HG03139 (cell line): ENCODE measurements around the gene RNF141.

ENCODE experiments used
- ATAC-seq: cut with Tn5 transposase; IDR thresholded peaks from one replicate; pipeline ENCODE4 v1.9.1; 2021; ENCODE audit not compliant: unreplicated experiment

RNF141 gene

DNA sequence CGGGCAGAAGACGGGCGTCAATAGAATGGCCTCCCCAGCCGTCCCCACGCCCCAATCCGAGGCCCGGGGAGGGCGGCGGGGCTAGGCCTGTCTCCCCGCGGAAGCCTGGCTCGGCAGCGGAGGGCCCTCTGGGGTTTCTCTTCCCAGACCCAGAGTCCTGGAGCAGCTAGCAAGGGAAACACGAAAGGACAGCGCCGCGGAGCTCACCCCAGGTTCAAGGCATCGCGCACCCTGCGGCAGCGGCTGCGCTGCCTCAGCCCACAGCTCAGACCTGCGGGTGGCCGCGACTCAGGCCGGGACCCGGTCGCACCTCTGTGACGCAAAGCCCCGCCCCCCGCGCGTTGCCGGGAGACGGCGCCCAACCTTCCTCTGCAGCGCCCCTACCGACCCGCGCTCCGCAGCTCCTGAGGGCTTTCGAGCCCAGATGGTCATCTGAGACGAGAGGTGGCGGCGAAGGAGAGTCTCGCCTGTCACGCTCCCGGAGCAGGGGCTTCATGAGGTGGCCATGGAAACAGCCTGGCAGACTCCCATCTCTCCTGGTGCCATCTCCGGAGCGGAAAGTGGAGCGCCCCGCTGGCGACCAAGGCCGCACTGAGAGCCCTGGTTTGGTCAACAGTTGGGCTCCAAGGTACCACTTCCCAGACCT lies at the start of gene RNF141:
TSS of gene RNF141 (minus strand) at position 273 of the 646 bp plus-strand sequence. CDS start 7,029 bp downstream, outside the sequence.
- ATAC-seq: peak; percentile 96

- ATAC-seq: no peak
Measured at GRCh38 chr11:10590218-10590915, 49.4 kb upstream of the RNF141 start.

- no peak for ATAC-seq
Measured at GRCh38 chr11:10588904-10589303, 47.9 kb upstream of the RNF141 start.

- no peak for ATAC-seq
Measured at GRCh38 chr11:10587995-10588394, 47.0 kb upstream of the RNF141 start.

DNA sequence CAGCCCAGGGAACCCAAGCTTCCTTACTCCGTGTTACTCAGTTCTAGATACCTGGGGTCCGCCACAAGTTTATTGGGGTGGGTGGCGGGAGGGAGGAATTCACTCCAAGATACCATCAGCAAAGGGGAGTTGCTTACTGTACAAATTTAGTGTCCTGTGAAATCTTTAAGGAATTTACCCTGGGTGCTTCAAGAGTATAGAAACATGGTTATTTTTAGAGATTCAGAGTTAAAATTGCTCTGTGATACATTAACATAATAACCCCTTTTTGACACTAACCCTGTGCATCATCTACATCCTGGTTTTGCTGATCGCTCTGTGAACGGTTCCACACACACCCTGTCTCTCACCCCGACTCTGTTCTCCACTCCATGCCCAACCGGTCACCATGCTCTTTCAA lies 46.4 kb upstream of the RNF141 start:
- ATAC-seq: no peak

DNA sequence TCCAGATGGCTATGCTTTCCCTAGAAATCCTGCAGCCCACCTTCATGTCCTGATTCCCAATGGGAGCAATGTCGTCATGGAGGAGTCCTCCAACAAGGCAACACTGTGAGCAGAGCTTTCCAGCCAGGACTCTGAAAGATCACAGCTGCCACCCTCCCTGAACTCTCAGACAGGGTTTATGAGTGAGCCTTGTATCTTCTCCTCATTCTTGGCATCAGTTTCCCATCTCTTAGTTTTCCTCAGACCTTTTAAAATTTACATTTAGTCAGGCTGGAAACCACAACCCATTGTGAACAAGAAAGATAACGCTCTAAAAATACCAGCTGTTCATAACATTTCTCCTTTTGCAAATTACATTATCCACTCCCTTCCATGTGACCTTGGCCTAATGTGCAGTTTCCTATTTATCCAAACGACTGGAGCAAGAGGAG lies 43.1 kb upstream of the RNF141 start:
- no peak for ATAC-seq

DNA sequence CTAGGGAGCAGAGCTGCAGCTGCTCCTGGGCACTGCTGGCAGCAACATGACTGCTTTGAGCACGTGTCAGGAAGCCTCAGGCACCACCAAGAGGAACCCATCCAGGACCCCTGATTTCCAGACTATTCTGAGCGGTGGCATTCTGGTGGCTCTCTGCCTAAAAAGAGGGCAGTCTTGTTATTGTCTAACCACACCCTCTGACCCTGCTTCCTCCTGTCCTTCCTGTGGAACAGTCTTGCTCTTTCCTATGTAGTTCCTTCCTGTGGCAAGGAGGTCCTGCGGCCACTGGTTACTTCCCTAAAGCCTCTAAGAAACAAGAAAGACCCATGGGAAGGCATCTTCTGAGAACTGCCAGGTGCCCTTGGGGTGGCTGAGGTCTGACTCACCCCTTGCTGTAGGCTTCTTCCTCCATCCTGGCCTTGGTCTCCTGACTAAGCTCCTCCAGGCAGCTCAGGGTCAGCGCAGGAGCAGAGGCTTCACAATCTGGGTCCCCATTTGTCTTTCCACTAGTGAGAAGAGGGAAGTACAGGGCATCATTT lies 40.6 kb upstream of the RNF141 start:
- ATAC-seq: no peak

DNA sequence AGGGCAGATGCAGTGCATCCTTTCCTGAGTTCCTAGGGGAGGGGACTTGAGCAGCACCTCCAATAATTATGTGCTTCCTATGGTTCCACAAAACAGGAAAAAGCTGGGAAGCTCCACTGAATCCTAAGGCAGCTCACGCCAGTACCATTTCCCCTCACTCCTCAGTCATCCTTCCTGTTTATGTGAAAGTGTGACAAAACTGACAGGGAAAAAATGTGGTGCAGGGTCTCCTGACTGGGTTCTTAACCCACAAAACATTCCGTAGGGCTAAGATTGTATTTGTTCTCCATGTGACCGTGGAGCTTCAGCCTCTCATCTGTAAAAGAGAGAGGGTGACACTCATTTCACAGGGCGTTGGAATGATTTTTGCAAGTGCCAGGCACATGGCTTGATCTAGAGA lies 39.6 kb upstream of the RNF141 start:
- ATAC-seq: no peak

DNA sequence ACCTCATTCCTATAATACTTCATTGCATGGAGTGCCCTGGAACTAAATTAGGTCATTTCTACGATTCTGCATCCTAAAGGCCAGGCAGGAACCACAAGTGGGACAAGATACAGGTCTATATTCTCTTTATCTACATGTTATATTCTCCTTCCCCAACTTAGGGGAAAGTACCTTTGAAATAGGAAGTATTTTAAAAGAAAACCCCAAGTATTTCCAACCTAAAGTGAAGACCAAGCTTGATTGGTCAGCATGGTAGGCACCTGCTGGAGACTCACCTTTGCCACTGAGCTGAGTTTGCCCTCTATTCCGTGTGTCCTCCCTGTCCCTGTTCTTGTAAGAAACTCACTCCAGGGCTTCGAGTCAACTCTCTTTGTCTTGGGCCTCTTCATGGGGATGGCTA lies 38.7 kb upstream of the RNF141 start:
- ATAC-seq: no peak

GRCh38 chr11:10576035-10576398 lies 35.0 kb upstream of the RNF141 start:
- no peak for ATAC-seq

DNA sequence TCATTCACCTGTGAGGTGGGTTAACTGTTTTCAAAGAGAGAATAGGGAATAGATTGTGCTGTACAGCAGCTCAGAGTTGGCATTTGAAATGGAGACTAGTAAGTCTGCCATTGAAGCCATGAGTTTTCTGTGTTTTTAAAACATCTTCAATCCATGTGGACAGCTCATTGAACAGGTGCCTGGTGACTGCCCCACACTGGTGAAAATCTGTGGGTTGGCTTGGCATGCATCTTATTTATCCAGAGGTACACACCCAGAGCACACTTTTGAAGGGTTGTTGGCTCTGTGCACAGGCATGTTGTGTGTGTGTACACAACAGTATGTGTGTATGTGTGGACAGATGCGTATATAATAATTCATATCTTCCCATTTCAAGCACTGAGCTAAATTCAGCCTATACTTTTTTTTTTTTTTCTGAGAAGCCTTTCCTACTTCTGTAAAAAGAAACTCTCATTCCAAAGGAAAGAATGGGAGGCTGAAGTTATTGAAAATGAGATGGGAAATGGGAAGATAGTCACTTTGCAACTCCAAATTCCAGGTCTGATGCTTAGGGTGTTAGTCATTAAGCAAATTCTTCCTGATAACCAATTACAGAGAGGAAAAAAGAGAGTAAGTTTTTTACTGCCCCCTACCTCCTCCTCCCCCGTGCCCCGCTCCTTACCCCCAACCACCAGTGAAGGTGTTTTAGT lies 34.5 kb upstream of the RNF141 start:
- ATAC-seq: no peak

- ATAC-seq: no peak
Measured at GRCh38 chr11:10573556-10573955, 32.6 kb upstream of the RNF141 start.

- no peak for ATAC-seq
Measured at GRCh38 chr11:10573028-10573427, 32.0 kb upstream of the RNF141 start.

DNA sequence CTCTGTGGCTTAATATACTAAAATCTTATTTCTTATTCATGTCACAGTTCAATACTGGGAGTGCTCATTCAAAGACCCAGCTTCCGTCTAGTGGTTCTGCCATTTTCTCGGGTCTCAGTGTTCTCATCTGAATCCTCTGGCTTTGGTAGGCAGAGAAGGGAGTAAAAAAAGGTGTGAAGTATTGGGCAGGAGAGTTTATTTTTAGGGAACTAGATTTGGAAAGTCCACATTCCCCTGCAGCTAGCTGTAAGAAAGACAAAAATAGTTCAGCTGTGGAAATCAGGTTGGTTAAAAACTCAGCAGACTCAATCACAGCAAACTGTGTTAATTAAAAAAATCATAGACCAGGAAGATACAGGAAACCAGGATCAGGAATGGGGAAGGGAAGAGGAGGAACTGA lies 31.5 kb upstream of the RNF141 start:
- no peak for ATAC-seq

DNA sequence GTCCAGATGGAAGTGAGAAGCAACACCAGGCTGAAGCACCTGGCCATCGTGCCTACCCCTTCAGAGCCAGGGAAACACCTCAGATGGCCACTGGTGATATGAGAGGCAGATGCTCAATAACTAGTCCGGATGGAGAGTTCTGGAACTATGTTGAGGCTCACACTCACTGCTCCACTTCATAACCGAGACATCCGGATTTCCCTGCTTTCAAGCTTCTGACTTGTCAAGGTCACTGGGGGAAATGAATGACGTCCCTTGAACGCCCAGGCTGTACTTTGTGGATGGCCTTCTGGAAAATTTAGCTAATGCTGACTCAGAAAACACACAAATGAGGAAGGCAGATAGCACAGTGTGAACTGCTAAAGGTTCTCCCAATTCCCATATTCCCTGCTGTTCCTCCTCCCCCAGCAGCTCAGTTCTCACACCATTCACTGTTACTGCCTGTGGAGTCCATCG lies 27.5 kb upstream of the RNF141 start, which contains the start of gene LYVE1:
TSS of gene LYVE1 (minus strand) at position 180 of the 456 bp plus-strand sequence. CDS start at position 47, 133 bp downstream.
- no peak for ATAC-seq

DNA sequence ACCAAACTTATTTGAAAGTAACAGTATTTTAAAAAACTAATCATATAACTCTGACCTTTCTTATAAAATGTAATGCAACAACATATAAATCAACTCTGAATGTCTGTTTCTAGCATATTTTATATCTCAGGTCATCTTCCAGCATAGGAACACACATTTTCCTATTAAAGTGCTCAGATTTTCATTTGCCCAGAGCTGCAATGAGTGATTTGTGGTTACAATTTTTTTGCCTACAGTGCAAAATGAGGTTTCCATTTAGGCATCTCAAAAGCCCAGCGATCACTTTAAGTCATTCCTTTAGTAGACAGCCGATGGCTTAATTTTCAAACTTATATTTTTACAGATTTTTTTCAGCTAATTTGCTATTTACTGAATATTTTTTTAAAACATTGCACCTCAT lies 26.5 kb upstream of the RNF141 start:
- ATAC-seq: no peak

- ATAC-seq: no peak
Measured at GRCh38 chr11:10566257-10566957, 25.4 kb upstream of the RNF141 start.

- no peak for ATAC-seq
Measured at GRCh38 chr11:10565493-10565892, 24.5 kb upstream of the RNF141 start.

- ATAC-seq: no peak
Measured at GRCh38 chr11:10564696-10565318, 23.8 kb upstream of the RNF141 start.

- ATAC-seq: no peak
Measured at GRCh38 chr11:10564030-10564429, 23.0 kb upstream of the RNF141 start.

- no peak for ATAC-seq
Measured at GRCh38 chr11:10561947-10562346, 21.0 kb upstream of the RNF141 start.
